GM21619 (cell line): ENCODE results near the gene USH1G.
"Not testable (repeated sequence)": the region's sequence is repeated elsewhere in the genome, so short reads cannot be mapped to it uniquely, and the experiment has no call there.

Experiments used
- ATAC-seq: cut with Tn5 transposase; IDR thresholded peaks from one replicate; pipeline ENCODE4 v1.9.1; 2021; ENCODE audit not compliant: unreplicated experiment

Gene USH1G

GRCh38 chr17:74922694-74923537 is at the start of gene USH1G:
TSS of gene USH1G (minus strand) at chr17:74923255. CDS start at chr17:74923073, 182 bp downstream.
- no peak for ATAC-seq

DNA sequence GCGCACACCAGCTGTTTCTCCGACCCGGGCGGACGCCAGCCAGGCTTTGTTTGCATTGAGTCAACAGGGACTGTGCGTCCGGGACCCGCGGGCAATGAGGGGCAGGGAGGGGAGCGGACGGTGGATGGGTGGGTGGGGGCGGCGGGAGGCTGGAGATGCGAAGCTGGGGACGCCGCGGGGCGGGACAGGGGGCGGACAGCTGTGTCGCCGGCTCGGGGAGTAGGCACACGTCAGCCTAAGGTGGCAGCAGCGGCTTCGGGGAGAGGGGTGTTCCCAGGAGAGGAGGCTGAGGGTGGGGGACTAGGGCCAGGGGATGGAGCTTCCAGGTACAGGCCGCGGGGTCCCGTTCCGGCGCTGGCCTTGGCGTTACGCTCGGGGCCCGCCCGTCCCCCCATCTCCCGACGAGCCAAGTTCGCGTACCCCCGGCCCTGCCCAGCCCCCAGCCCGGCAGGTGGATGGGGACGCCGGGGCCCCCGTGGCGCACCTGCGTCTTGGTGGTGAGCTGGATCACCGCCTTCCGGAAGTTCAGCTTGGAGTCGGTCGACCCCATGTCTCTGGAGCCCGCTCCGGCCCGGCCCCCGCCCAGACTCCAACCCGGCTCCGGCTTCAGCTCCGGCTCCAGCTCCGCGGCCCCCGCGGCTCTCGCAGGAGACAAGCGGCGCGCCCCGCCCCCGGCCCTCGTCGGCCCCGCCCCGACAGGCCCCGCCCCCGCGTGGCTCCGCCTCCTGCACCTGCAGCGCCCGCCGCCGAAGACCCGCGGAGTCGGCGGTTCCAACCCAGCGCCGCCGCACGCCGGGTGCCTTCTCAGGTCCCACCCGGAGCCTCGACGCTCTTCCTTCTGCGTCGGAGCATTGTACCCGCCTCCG is 49.3 kb upstream of the USH1G start, which contains the start of gene HID1:
Gene HID1 (minus strand): TSS at position 653 of the 866 bp plus-strand sequence. CDS start 103 bp downstream, at position 550.
- ATAC-seq: no peak

DNA sequence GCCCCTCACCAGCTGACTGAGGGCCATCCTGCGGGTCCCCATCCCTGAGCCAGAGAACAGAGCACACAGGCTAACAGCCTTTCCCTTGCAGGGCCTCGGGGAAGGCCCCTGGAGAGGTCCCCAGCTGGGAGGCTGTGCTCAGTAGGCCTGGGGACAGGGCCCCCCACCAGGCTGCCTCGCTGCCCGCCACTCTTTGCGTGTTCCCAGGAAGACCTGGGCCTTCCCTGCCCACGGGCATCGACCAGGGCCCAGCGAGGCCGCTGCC is 48.7 kb upstream of the USH1G start:
- no peak for ATAC-seq

DNA sequence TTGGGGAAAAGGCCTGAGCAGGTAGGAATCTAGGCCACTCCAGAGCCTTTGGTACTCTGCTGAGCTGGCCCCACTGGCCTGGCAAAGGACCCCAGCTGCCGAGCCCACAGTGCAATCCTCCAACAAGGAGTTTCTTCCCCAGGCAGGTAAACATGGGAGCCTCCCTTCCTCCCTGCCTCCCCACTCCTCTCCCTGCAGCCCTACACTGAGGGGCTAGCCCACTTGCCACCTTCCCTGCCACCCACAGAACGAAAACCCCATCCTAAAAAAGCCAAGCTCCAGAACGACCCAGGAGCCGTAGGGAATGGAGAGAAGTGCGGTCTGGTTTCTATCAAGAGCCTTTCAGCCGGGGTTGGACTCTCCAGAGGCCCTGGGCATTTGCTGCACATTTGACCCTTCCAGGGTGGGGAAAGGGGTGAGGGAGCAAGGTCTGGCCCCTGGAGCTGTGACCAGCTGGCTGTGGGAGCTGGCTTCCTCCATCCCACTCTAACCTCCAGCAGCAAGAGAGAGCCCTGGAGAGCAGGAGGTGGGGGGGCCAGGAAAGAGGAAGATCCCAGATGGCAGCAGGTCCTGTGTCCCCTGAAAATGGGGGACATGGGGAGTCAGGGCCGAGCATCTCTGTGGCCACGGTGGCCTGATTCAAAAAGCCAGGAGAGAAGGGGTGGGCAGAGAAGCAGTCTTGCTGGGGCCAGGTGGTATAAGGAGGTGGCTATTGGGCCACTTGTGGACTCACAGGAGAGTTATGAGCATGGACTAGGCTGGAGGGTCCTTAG is 48.2 kb upstream of the USH1G start:
- ATAC-seq: no peak

GRCh38 chr17:74970395-74970794 is 47.3 kb upstream of the USH1G start:
- ATAC-seq: no peak

DNA sequence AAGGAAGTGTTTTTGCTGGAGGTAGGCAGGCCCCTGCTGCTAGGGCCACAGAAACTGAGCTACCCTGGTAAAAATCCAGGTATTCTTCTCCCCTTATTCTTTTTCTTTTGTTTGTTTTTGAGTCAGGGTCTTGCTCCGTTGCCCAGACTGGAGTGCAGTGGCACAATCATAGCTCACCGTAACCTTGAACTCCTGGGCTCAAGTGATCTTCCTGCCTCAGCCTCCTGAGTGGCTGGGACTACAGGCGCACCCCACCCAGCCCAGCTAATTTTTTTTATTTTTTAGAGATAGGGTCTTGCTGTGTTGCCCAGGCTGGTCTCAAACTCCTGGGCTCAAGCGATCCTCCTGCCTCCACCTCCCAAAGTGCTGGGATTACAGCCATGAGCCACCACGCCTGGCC is 46.4 kb upstream of the USH1G start:
- not testable (repeated sequence) for ATAC-seq

- ATAC-seq: no peak
Observed at GRCh38 chr17:74968361-74968780, 45.3 kb upstream of the USH1G start.

DNA sequence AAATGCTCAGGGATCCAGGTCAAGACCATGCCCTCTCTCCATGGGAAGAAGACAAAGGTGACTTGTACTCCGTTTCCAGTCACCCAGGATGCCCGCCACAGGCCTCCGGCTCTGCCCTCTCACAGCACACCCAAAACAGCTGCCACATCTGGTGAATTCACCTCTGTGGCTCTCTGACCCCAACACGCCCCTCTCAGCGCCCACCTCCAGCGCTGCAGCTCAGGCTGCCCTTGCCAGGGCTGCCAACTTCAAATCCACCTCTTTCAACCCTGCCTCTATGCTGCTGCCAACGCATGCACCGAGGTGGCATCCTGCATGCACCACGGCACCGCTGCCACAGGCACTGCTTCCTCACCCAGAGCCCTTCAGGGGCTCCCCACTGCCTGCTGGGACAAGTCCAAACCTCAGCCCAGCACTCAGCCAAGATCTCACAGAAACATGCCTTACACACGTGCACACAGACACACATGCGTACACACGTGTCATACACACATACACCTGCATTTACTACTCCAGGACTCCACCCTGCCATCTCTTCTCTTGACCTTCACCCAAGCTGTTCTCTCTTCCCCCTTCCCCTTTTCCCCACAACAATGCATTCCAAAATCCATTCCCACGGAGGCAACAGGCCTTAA is 42.0 kb upstream of the USH1G start:
- no peak for ATAC-seq

- ATAC-seq: no peak
Observed at GRCh38 chr17:74964246-74964761, 41.2 kb upstream of the USH1G start.

- ATAC-seq: no peak
Observed at GRCh38 chr17:74963656-74964055, 40.6 kb upstream of the USH1G start.

- ATAC-seq: no peak
Observed at GRCh38 chr17:74962622-74963394, 39.8 kb upstream of the USH1G start.

DNA sequence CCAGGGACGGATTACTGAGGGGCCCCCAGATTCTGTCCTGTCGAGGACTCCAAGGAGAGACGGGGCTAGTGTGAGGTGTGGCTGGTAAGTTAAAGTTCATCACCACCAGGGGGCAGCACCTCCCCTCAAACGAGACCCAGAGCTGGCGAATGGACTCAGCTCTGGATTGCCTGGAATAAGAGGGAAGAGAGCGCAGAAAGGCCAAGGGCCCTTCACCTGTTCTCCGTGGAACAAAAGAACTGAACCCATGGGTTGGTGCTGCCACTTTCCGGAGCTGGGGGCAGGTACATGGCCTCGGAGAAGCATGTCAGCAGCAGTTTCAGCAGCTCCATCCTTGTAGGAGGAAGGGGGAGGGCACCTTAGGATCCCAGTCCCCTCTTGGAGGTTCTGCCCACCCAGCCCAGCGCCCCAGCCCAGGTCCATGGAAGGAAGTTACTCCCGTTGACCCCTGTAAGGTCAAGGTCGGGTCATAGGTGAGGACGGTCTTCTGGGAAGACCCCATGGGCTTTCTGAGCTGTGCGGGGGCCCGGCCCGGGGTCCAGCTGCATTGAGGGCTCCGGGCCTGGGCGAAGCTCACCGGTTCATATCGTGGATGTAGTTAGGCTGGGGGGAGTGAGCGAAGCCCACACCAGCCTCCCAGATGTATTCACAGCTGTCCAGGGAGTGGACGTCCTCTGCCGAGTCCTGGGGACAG is 38.7 kb upstream of the USH1G start:
- ATAC-seq: no peak

- ATAC-seq: no peak
Observed at GRCh38 chr17:74960570-74961342, 37.7 kb upstream of the USH1G start.

DNA sequence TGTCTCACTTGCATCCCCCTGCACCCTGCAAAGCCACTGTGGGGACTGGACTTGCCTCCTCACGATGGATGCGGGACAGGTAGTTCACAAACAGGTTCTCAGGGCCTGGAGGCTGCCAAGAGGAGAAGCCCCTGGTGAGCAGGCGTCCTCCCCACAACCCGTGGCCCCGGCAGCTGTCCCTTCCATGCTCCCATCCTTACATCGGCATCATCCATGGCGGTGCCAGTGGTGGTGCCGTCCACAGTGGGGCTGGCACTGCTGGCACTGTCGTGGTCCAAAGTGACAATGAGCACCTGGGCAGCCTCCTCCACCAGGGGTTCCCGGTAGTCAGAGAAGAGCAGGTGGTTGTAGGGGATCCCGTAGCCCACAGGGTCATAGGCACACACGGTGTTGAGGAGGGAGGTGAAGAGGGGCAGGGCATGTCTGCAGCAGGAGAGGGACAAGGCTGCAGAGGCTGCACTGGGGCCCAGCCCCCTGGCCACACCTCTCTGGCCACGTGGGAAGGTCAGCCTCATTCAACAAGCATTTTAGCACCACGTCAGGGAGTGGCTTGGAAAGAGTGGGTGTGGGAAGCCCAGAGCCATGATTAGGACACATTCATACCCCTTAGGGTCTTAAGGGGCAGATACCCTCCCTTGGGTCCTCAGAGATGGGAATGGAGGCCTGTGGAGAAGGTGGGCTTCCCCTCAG is 36.9 kb upstream of the USH1G start:
- ATAC-seq: no peak

GRCh38 chr17:74957935-74958740 is 35.1 kb upstream of the USH1G start:
- ATAC-seq: no peak

DNA sequence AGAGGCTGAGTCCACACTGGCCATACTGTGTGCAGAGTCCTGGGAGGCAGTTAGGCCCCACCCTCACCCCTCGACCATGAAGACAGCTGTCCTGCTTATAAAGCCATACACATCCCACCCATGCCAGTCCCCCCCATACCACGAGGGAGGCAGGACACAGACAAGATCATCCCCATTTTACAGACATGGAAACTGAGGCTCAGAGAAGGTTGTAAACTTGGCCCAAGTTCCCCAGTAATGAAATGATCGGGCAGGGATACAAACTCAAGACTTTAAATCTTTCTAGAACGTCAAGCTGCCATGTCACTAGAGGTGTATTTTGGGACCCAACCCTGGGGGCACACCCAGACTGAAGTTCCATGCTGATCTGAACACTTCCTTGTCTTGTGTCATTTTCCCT is 33.0 kb upstream of the USH1G start:
- ATAC-seq: no peak
